ENCODE data around the gene CENPB.

GRCh38 chr20:3828798-3829197, 42.3 kb upstream of the CENPB start:
- TF ChIP-seq POLR2A (IDR thresholded peaks at IDR 0.05): no peak
- no peak for TF ChIP-seq POLR2AphosphoS5 (IDR thresholded peaks at IDR 0.05)
- no peak for TF ChIP-seq EP300 (IDR thresholded peaks at IDR 0.05)
